ENCODE results near the gene SLC6A6.

Gene SLC6A6

DNA sequence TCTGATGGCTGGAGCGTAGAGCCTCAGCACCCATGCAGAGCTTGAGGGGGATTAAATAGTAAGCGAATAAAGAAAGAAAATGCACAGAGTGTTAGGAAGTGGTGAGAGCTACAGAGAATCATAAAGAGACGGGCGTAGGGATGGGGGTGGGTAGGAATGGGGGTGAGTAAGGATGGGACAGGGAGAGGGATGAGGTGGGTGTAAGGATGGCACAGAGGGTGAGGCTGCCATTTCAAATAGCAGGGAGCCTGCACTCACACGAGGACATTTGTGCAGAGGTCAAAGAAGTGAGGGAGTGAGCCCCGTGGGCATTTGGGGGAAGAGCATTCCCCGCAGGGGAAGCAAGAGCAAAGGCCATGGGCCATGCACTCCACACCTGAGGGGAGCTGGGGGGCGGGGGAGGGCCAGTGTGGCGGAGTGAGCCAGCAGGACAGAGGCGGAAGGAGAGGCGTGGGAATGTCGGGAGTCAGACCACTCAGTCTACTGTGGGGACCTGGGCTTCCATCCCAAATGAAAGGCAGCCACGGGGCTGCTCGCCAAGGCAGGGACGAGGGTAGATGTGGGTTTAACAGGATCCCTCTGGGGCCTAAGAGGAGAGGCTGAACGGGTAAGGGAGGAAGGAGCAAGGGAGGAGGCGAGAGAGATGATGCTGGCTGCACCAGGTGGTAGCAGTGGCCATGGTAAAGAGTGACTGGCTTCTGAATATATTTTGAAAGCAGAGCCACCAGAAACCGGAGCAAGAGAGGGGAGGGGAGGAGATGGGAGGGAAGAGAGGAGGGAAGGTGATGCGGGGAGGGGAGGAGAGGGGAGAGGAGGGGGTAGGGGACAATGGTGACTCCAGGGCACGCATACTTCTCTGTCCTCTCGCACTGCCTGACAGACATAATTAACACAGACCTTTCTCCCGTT, 35.2 kb upstream of the SLC6A6 start:
- Histone ChIP-seq H3K9me2 (ENCODE audit: low read depth, low read length) (no peaks in the 10 kb centered on the region), H3K27me3 (ENCODE audit: insufficient read depth, low read length) (peaks cover 22% of the 10 kb centered on the region; the same call in 1 of the 2 replicates), H2AFZ (ENCODE audit: low read length) (no peak overlapping the region), H3K4me3 (ENCODE audit: low read depth, low read length, poor library complexity, severe bottlenecking) (no peak overlapping the region), H3K27ac (ENCODE audit: low read depth, low read length, poor library complexity, severe bottlenecking) (no peak overlapping the region), H3K9me3 (ENCODE audit: low read length) (no peaks in the 10 kb centered on the region), H3K79me2 (ENCODE audit: insufficient read depth, low read length) (no peaks in the 10 kb centered on the region), H4K20me1 (ENCODE audit: insufficient read depth, low read length) (no peaks in the 10 kb centered on the region), H3K9ac (ENCODE audit: low read length) (no peak overlapping the region), H3K4me1 (ENCODE audit: insufficient read depth, low read length, severe bottlenecking) (peaks cover under 1% of the 10 kb centered on the region), H3K4me2 (ENCODE audit: low read length) (no peak overlapping the region), H3K36me3 (ENCODE audit: insufficient read depth, low read length) (no peaks in the 10 kb centered on the region), H3F3A (ENCODE audit: insufficient read depth, low read length) (no peaks in the 10 kb centered on the region)
- TF ChIP-seq EZH2 (IDR thresholded peaks at IDR 0.05; ENCODE audit: borderline replicate concordance, low read length), result no peak
- TF ChIP-seq, protein P1, sequence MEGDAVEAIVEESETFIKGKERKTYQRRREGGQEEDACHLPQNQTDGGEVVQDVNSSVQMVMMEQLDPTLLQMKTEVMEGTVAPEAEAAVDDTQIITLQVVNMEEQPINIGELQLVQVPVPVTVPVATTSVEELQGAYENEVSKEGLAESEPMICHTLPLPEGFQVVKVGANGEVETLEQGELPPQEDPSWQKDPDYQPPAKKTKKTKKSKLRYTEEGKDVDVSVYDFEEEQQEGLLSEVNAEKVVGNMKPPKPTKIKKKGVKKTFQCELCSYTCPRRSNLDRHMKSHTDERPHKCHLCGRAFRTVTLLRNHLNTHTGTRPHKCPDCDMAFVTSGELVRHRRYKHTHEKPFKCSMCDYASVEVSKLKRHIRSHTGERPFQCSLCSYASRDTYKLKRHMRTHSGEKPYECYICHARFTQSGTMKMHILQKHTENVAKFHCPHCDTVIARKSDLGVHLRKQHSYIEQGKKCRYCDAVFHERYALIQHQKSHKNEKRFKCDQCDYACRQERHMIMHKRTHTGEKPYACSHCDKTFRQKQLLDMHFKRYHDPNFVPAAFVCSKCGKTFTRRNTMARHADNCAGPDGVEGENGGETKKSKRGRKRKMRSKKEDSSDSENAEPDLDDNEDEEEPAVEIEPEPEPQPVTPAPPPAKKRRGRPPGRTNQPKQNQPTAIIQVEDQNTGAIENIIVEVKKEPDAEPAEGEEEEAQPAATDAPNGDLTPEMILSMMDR (IDR thresholded peaks at IDR 0.05; ENCODE audit: low read length), result no peak

DNA sequence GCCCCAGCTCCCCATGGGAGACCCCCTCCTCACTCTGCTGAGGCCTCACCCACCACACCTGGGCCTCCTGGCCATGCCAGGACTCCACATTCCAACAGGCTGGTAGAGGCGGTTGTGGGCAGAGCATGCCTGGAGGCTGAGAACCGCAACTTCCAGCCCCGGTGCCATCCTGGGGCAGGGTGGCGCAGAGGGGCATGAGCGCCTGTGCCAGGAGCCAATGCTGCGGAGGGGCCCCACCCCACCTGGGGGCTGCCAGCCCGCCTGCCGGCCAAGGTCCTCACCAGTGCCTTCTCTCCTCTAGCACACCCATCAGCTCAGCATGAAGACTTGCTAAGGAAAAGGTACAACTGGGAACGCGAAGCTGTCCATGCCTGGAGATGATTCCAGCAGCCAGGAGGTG, 34.3 kb upstream of the SLC6A6 start:
- Histone ChIP-seq H3K27ac (ENCODE audit: low read depth, low read length, poor library complexity, severe bottlenecking) (no peak overlapping the region), H3K9me3 (ENCODE audit: low read length) (no peaks in the 10 kb centered on the region), H3K79me2 (ENCODE audit: insufficient read depth, low read length) (no peaks in the 10 kb centered on the region), H3K9ac (ENCODE audit: low read length) (no peak overlapping the region), H3K4me3 (ENCODE audit: low read depth, low read length, poor library complexity, severe bottlenecking) (no peak overlapping the region), H4K20me1 (ENCODE audit: insufficient read depth, low read length) (no peaks in the 10 kb centered on the region), H2AFZ (ENCODE audit: low read length) (no peak overlapping the region), H3K4me1 (ENCODE audit: insufficient read depth, low read length, severe bottlenecking) (no peaks in the 10 kb centered on the region), H3K36me3 (ENCODE audit: insufficient read depth, low read length) (no peaks in the 10 kb centered on the region), H3K27me3 (ENCODE audit: insufficient read depth, low read length) (peaks cover 18% of the 10 kb centered on the region; the same call in 1 of the 2 replicates), H3K9me2 (ENCODE audit: low read depth, low read length) (no peaks in the 10 kb centered on the region), H3F3A (ENCODE audit: insufficient read depth, low read length) (no peaks in the 10 kb centered on the region), H3K4me2 (ENCODE audit: low read length) (no peak overlapping the region)
- TF ChIP-seq, protein P1 (IDR thresholded peaks at IDR 0.05; ENCODE audit: low read length), result no peak
- no peak for TF ChIP-seq EZH2 (IDR thresholded peaks at IDR 0.05; ENCODE audit: borderline replicate concordance, low read length)

DNA sequence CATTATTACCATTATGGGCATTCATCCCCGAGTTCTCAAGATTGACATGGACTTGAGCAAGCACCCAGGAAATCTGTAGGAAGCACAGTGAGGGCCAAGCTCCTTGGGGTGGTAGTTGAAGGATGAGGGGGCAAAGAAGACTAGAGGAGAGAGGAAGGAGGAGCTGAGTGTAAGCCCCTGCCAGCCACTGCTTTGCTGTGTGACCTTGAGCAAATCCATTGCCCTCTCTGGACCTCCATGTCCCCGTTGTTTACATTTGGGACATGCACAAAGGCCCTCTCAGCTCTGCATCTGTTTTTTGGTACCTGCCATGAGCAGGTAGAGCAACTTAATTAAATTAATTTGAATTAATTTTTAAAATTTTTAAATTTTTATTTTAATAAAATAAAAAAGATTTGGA, 33.5 kb upstream of the SLC6A6 start:
- no peak overlapping the region for H3K4me3 ChIP-seq (ENCODE audit: low read depth, low read length, poor library complexity, severe bottlenecking)
- no peak overlapping the region for H3K27ac ChIP-seq (ENCODE audit: low read depth, low read length, poor library complexity, severe bottlenecking)
- no peak overlapping the region for H3K4me2 ChIP-seq (ENCODE audit: low read length)
- H3K4me1 ChIP-seq (ENCODE audit: insufficient read depth, low read length, severe bottlenecking), result no peaks in the 10 kb centered on the region
- no peaks in the 10 kb centered on the region for H3K9me3 ChIP-seq (ENCODE audit: low read length)
- peaks cover 14% of the 10 kb centered on the region; the same call in 1 of the 2 replicates for H3K27me3 ChIP-seq (ENCODE audit: insufficient read depth, low read length)
- no peak for TF ChIP-seq EZH2 (IDR thresholded peaks at IDR 0.05; ENCODE audit: borderline replicate concordance, low read length)
- TF ChIP-seq, protein P1 (IDR thresholded peaks at IDR 0.05; ENCODE audit: low read length), result no peak
- no peaks in the 10 kb centered on the region for H4K20me1 ChIP-seq (ENCODE audit: insufficient read depth, low read length)
- H3K79me2 ChIP-seq (ENCODE audit: insufficient read depth, low read length), result no peaks in the 10 kb centered on the region
- no peaks in the 10 kb centered on the region for H3F3A ChIP-seq (ENCODE audit: insufficient read depth, low read length)
- H3K9ac ChIP-seq (ENCODE audit: low read length), result no peak overlapping the region
- no peaks in the 10 kb centered on the region for H3K36me3 ChIP-seq (ENCODE audit: insufficient read depth, low read length)
- no peaks in the 10 kb centered on the region for H3K9me2 ChIP-seq (ENCODE audit: low read depth, low read length)
- no peak overlapping the region for H2AFZ ChIP-seq (ENCODE audit: low read length)

Data from OCI-LY1 (cell line).